Peyer's patch (tissue), 4 donors: ENCODE results near the gene CDK1. TPM values are rescaled to one million over a fixed set of nuclear protein-coding genes. Genes with fewer than 3 reads are reported as not detected.

Source experiments
- DNase-seq, 3 donors: peaks; one replicate each; pipeline ENCODE4 v3.0.0-alpha.2; 2017 to 2019
- H3K27ac ChIP-seq, 4 donors: fragments of 200-600 bp; sonication (generic); one replicate each; pipeline ENCODE4 v1.5.1; 2016 to 2019
- H3K27me3 ChIP-seq, 2 donors: fragments of 200-600 bp; sonication (generic); one replicate each; pipeline ENCODE4 v1.5.1; 2019
- H3K36me3 ChIP-seq, 3 donors: fragments of 200-600 bp; sonication (generic); one replicate each; pipeline ENCODE4 v1.5.1; 2016 to 2019
- H3K4me1 ChIP-seq, 4 donors: fragments of 200-600 bp; sonication (generic); one replicate each; pipeline ENCODE4 v1.5.1; 2016 to 2019
- H3K4me3 ChIP-seq, 4 donors: fragments of 200-600 bp; sonication (generic); 1 replicate in 3 of 4; 2 replicates in 1 of 4; pipeline ENCODE4 v1.5.1; 2016 to 2019; ENCODE audit warnings: mild to moderate bottlenecking in 1 of 4
- H3K9me3 ChIP-seq, 4 donors: fragments of 200-600 bp; sonication (generic); one replicate each; pipeline ENCODE4 v1.5.1; 2016 to 2019; ENCODE audit warnings: mild to moderate bottlenecking in 1 of 4
- CTCF ChIP-seq, 6 experiments: fragments of 450-650 bp in 4 of 6; fragments of 200-600 bp in 2 of 6; sonication (generic) in 1 of 6; IDR thresholded peaks; one replicate each; pipeline ENCODE4 v1.5.1; 2017 to 2019; ENCODE audit warnings: antibody characterized with exemption in 6 of 6, mild to moderate bottlenecking in 3 of 6, moderate library complexity in 1 of 6
- POLR2A ChIP-seq, 2 donors: fragments of 450-650 bp; IDR thresholded peaks; one replicate each; pipeline ENCODE4 v1.5.1; 2017; ENCODE audit warnings: antibody characterized with exemption in 2 of 2, mild to moderate bottlenecking in 2 of 2, moderate library complexity in 2 of 2
- total RNA-seq, 4 donors: library from RNA; depleted of rRNA; stranded (reverse); fragments of >200 nt; gene quantifications; one replicate each; pipeline ENCODE4 v1.1.0, GENCODE V29; 2016

Gene CDK1
- total RNA-seq, 4 donors from 2014 or later, result 3.2 to 19.8 (median 8.4) TPM

- Histone ChIP-seq H3K4me1 (peaks cover 0 to 4% (median 0%) of the 10 kb centered on the region in 4 donors), H3K27ac (no peak overlapping the region), H3K36me3 (no peaks in the 10 kb centered on the region), H3K9me3 (no peaks in the 10 kb centered on the region), H3K4me3 (no peak overlapping the region), H3K27me3 (no peaks in the 10 kb centered on the region)
- DNase-seq, result no peak
- TF ChIP-seq CTCF (IDR thresholded peaks at IDR 0.05) (no peak), POLR2A (IDR thresholded peaks at IDR 0.05) (no peak)
Observed at GRCh38 chr10:60806921-60807320, 28.6 kb downstream of the CDK1 start.

- Histone ChIP-seq H3K4me1 (peaks cover 0 to 4% (median 0%) of the 10 kb centered on the region in 4 donors), H3K4me3 (no peak overlapping the region), H3K9me3 (no peaks in the 10 kb centered on the region), H3K27me3 (no peaks in the 10 kb centered on the region), H3K36me3 (no peaks in the 10 kb centered on the region), H3K27ac (no peak overlapping the region)
- no peak for DNase-seq
- TF ChIP-seq POLR2A (IDR thresholded peaks at IDR 0.05), result no peak
- no peak for TF ChIP-seq CTCF (IDR thresholded peaks at IDR 0.05)
Observed at GRCh38 chr10:60807499-60807898, 29.2 kb downstream of the CDK1 start.

GRCh38 chr10:60808036-60808435 lies 29.8 kb downstream of the CDK1 start:
- peaks cover 0 to 4% (median 0%) of the 10 kb centered on the region in 4 donors for H3K4me1 ChIP-seq
- H3K27me3 ChIP-seq, result no peaks in the 10 kb centered on the region
- no peak overlapping the region for H3K4me3 ChIP-seq
- TF ChIP-seq POLR2A (IDR thresholded peaks at IDR 0.05) (no peak), CTCF (IDR thresholded peaks at IDR 0.05) (no peak)
- no peak overlapping the region for H3K27ac ChIP-seq
- no peaks in the 10 kb centered on the region for H3K36me3 ChIP-seq
- H3K9me3 ChIP-seq, result no peaks in the 10 kb centered on the region
- no peak for DNase-seq

GRCh38 chr10:60809157-60809556 lies 30.9 kb downstream of the CDK1 start:
- no peak for DNase-seq
- Histone ChIP-seq H3K36me3 (no peaks in the 10 kb centered on the region), H3K27me3 (no peaks in the 10 kb centered on the region), H3K9me3 (no peaks in the 10 kb centered on the region), H3K4me3 (no peak overlapping the region), H3K27ac (no peak overlapping the region), H3K4me1 (peaks cover 0 to 4% (median 0%) of the 10 kb centered on the region in 4 donors)
- TF ChIP-seq POLR2A (IDR thresholded peaks at IDR 0.05), result no peak

GRCh38 chr10:60810437-60811182 lies 32.3 kb downstream of the CDK1 start:
- no peaks in the 10 kb centered on the region for H3K27me3 ChIP-seq
- H3K36me3 ChIP-seq, result no peaks in the 10 kb centered on the region
- H3K4me1 ChIP-seq, result peaks cover 0 to 4% (median 0%) of the 10 kb centered on the region in 4 donors
- H3K9me3 ChIP-seq, result no peaks in the 10 kb centered on the region
- no peak overlapping the region for H3K4me3 ChIP-seq
- peak overlapping the region in 1 of 4 donors; percentile 37 for H3K27ac ChIP-seq
- no peak for DNase-seq
- TF ChIP-seq CTCF (IDR thresholded peaks at IDR 0.05) (no peak), POLR2A (IDR thresholded peaks at IDR 0.05) (no peak)

GRCh38 chr10:60816628-60817397 lies 38.5 kb downstream of the CDK1 start:
- no peaks in the 10 kb centered on the region for H3K36me3 ChIP-seq
- no peak overlapping the region for H3K4me3 ChIP-seq
- H3K27me3 ChIP-seq, result no peaks in the 10 kb centered on the region
- H3K27ac ChIP-seq, result peak overlapping the region in 2 of 4 donors; percentile 10 to 37
- no peaks in the 10 kb centered on the region for H3K9me3 ChIP-seq
- TF ChIP-seq POLR2A (IDR thresholded peaks at IDR 0.05) (no peak), CTCF (IDR thresholded peaks at IDR 0.05) (peak; percentile 55 to 92 (median 82))
- peaks cover 0 to 8% (median 0%) of the 10 kb centered on the region in 4 donors for H3K4me1 ChIP-seq
- peak in 2 of 3 donors; percentile 24 to 65 for DNase-seq
